Activated CD8-positive, alpha-beta memory T cell treated with anti-CD3 and anti-CD28 coated beads, Interleukin-2, amount 50 U/mL, for 1 hour (primary cell): ENCODE data around the gene PKD1.

Experiments used
- DNase-seq: peaks from one replicate; pipeline ENCODE4 v3.0.0-alpha.2; 2020; ENCODE audit errors: extremely low read depth

The PKD1 gene

GRCh38 chr16:2047330-2048115 is 88.2 kb downstream of the PKD1 start, which contains the start of the genes NTHL1 and TSC2:
Gene NTHL1 (minus strand): TSS chr16:2047834. CDS start chr16:2047823, 11 bp downstream.
Gene TSC2 (plus strand): TSS chr16:2047985. CDS start chr16:2048616, 631 bp downstream.
- peak; percentile 81 for DNase-seq

- DNase-seq, result no peak
Observed at GRCh38 chr16:2046893-2047329, 88.8 kb downstream of the PKD1 start.

- DNase-seq, result no peak
Observed at GRCh38 chr16:2045965-2046892, 89.5 kb downstream of the PKD1 start.

GRCh38 chr16:2044541-2044940 is 91.2 kb downstream of the PKD1 start:
- no peak for DNase-seq

- DNase-seq, result no peak
Observed at GRCh38 chr16:2043667-2044451, 91.8 kb downstream of the PKD1 start.

GRCh38 chr16:2042986-2043666 is 92.6 kb downstream of the PKD1 start:
- no peak for DNase-seq

GRCh38 chr16:2042171-2042985 is 93.3 kb downstream of the PKD1 start:
- DNase-seq, result no peak

- DNase-seq, result no peak
Observed at GRCh38 chr16:2040787-2041522, 94.7 kb downstream of the PKD1 start.

GRCh38 chr16:2040041-2040786 is 95.5 kb downstream of the PKD1 start:
- no peak for DNase-seq

- DNase-seq, result no peak
Observed at GRCh38 chr16:2039274-2040031, 96.2 kb downstream of the PKD1 start.
